ENCODE measurements around the gene DCTN3. TPM values are rescaled to one million over a fixed set of nuclear protein-coding genes. Genes with fewer than 3 reads are reported as not detected.

DCTN3 gene
- total RNA-seq, 4 donors from 2014 or later, result 41.6 to 78.9 (median 54.0) TPM

- Histone ChIP-seq H3K4me1 (peaks cover 14 to 50% (median 33%) of the 10 kb centered on the region in 4 donors), H3K36me3 (no peaks in the 10 kb centered on the region), H3K27ac (peak overlapping the region in 3 of 4 donors; percentile 0 to 32 (median 10)), H3K27me3 (peaks cover 62% of the 10 kb centered on the region), H3K9me3 (no peaks in the 10 kb centered on the region), H3K4me3 (no peak overlapping the region)
- peak; percentile 56 for DNase-seq
- WGBS, 2 donors (ENCODE audit: low coverage in 1 of 2), result 9% methylated on average over 26 of the region's 26 CpGs; no CpG with 5 or more reads in 1 of the 2 donors
- TF ChIP-seq, protein P1, sequence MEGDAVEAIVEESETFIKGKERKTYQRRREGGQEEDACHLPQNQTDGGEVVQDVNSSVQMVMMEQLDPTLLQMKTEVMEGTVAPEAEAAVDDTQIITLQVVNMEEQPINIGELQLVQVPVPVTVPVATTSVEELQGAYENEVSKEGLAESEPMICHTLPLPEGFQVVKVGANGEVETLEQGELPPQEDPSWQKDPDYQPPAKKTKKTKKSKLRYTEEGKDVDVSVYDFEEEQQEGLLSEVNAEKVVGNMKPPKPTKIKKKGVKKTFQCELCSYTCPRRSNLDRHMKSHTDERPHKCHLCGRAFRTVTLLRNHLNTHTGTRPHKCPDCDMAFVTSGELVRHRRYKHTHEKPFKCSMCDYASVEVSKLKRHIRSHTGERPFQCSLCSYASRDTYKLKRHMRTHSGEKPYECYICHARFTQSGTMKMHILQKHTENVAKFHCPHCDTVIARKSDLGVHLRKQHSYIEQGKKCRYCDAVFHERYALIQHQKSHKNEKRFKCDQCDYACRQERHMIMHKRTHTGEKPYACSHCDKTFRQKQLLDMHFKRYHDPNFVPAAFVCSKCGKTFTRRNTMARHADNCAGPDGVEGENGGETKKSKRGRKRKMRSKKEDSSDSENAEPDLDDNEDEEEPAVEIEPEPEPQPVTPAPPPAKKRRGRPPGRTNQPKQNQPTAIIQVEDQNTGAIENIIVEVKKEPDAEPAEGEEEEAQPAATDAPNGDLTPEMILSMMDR (IDR thresholded peaks at IDR 0.05), result no peak
- intact Hi-C loops (cut with DNase I; ENCODE audit: low total_unique reads), result loop anchor here (2.0 to 10.0 kb wide), 2 partner anchors 44 to 258 kb away; no protein-coding TSS in a partner anchor
- in situ Hi-C loops (cut with MboI; ENCODE audit: low pct_ligation_motif_present in 1 of 4, low pct_unique_long_range_greater_than_20kb in 1 of 4, low sequenced_read_pairs in 3 of 4), result loop anchor here in 1 of 4 donors (10.0 kb wide), 1 partner anchor 48 kb away; no protein-coding TSS in a partner anchor
These were observed 27.2 kb downstream of the DCTN3 start for GRCh38 chr9:34592895-34593601.

- TF ChIP-seq, protein P1 (IDR thresholded peaks at IDR 0.05), result peak in 1 of 5 experiments; percentile 6
- no peak for TF ChIP-seq POLR2A (IDR thresholded peaks at IDR 0.05)
- no peak overlapping the region for H3K27ac ChIP-seq
- H3K9me3 ChIP-seq, result no peaks in the 10 kb centered on the region
- peaks cover 71% of the 10 kb centered on the region for H3K27me3 ChIP-seq
- peaks cover 14 to 50% (median 33%) of the 10 kb centered on the region in 4 donors for H3K4me1 ChIP-seq
- in situ Hi-C loops (cut with MboI; ENCODE audit: low pct_ligation_motif_present in 1 of 4, low pct_unique_long_range_greater_than_20kb in 1 of 4, low sequenced_read_pairs in 3 of 4), result loop anchor here in 1 of 4 donors (10.0 kb wide), 1 partner anchor 47 kb away; no protein-coding TSS in a partner anchor
- intact Hi-C loops (cut with DNase I; ENCODE audit: low total_unique reads), result loop anchor here (2.0 to 10.0 kb wide), 2 partner anchors 43 to 257 kb away; no protein-coding TSS in a partner anchor
- H3K36me3 ChIP-seq, result no peaks in the 10 kb centered on the region
- 21 to 24% methylated on average over 7 to 16 of the region's 16 CpGs for whole genome bisulfite sequencing, 2 donors (ENCODE audit: low coverage in 1 of 2)
- DNase-seq, result no peak
- peak overlapping the region in 1 of 4 donors; percentile 59 for H3K4me3 ChIP-seq
These were observed 28.1 kb downstream of the DCTN3 start for GRCh38 chr9:34591917-34592866.

DNA sequence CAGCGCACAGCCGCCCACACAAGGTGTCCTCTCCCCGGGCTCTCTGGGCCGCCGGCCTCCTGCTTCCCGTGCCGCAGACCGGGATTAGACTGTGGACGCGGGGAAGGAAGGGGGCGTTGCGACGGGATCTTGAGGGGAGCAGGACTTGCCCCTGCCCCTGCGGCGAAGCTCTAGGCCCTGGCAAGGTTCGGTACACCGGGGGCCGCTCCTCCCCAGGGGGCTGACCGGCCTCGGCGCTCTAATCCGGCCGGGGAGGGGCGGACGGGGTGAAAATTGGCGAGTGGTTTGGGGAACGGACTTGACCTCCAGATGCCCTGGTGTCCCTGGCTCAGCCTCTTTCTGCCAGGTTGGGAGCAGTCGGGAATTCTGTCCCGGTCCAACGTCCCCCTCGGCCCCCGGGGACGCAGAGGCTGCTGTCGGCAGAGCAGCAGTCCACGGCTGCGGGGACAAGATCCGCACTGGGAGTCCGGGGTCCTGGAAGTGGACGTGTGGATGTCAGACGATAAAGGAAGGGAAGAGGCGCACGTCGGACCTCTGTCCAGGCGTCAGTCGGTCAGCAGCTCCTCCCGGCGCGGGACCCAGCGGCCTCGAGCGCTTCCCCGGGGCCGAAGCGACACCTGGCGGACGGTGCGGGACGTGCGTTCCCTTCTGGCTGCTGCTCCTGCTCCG is 28.9 kb downstream of the DCTN3 start:
- Histone ChIP-seq H3K4me3 (peak overlapping the region in 3 of 4 donors; percentile 1 to 59 (median 17)), H3K4me1 (peaks cover 14 to 50% (median 33%) of the 10 kb centered on the region in 4 donors), H3K9me3 (no peaks in the 10 kb centered on the region), H3K27me3 (peaks cover 79% of the 10 kb centered on the region), H3K36me3 (no peaks in the 10 kb centered on the region), H3K27ac (peak overlapping the region in 2 of 4 donors; percentile 7 to 54)
- no peak for TF ChIP-seq EP300 (IDR thresholded peaks at IDR 0.05; ENCODE audit: low read depth)
- TF ChIP-seq, protein P1 (IDR thresholded peaks at IDR 0.05), result peak; percentile 91 to 96 (median 93)
- TF ChIP-seq POLR2AphosphoS5 (IDR thresholded peaks at IDR 0.05), result no peak
- in situ Hi-C loops (cut with MboI; ENCODE audit: low pct_ligation_motif_present in 1 of 4, low pct_unique_long_range_greater_than_20kb in 1 of 4, low sequenced_read_pairs in 3 of 4) (loop anchor here in 1 of 4 donors (10.0 kb wide), 1 partner anchor 47 kb away; no protein-coding TSS in a partner anchor), intact Hi-C loops (cut with DNase I; ENCODE audit: low total_unique reads) (loop anchor here (10.0 kb wide), 1 partner anchor 257 kb away; no protein-coding TSS in a partner anchor)
- peak; percentile 89 for DNase-seq
- 10% methylated on average over 53 of the region's 60 CpGs; no CpG with 5 or more reads in 1 of the 2 donors for WGBS, 2 donors (ENCODE audit: low coverage in 1 of 2)

Data from transverse colon (tissue), 4 donors.